HG03103 (cell line): ENCODE data around the gene COPS3.
A peak's percentile ranks its signal among the peaks of the same experiment; 100 is the strongest.

Experiments
- ATAC-seq: cut with Tn5 transposase; IDR thresholded peaks from one replicate; pipeline ENCODE4 v1.9.1; 2021; ENCODE audit warnings: low read depth; ENCODE audit not compliant: unreplicated experiment

The COPS3 gene

DNA sequence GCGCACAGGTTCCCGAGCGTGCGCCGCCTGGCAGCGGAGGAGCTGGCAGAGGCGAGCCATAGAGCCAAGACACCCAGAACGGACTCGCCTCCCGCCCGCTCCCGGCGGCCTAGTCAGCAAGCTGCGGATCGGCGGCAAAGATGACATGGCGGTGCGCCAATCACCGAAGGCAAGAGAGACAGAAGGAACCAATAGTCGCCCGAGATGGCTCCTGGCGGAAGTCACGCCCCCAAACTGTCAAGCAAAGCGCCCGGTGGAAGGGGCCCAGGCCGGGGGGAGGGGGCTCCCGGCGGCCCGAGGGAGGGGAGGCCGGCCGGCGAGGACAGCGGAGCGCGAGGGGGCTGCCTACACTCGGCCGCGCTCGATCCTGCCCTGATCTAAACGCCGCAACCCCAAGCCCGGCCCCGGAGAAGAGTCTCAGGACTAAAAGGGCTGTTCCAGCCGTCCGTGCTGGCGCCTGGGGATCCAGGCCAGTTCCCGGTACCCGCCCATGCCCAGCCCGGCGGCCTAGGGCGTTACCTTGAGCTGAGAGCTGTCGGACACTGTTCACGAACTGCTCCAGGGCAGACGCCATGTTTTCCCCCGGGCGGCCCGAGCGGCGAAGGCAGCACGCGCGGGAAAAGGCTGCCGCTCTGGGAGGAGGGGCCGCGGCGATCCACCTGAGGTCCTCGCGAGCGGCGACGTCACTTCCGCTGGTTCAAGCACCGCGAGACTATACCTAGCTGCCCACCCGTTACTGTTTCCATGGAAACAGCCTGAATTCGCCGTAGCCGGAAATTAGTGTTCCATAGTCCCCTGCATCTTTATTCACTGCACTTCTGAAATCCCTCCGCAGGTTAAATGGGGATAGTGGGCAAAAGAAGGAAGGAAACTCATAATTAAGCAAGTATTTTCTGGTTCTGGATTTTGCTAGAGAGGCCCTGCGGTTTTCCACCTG, at the start of gene COPS3:
TSS of gene COPS3 (minus strand) at position 634 of the 937 bp plus-strand sequence. CDS start at position 574, 60 bp downstream.
- peak; percentile 82 for ATAC-seq

DNA sequence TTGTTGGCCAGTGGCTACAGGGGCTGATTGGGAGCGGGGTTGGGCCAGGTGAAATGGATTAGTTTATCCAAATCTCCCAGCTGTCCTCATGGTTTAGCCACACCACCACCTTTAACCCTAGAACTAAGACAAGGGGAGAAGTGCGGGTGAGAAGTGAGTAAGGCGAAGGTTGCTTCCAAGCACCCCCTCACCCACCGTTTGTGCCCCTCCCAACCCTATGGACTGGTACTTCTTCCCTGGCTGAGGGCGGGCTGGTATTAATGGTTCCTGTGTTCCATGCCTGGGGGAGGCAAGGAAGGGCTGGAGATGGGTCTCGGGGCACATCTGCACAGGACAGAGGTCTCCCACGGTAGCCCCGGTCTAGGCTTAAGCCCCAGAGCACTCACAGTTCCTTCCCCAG, 47.2 kb upstream of the COPS3 start:
- ATAC-seq = no peak

DNA sequence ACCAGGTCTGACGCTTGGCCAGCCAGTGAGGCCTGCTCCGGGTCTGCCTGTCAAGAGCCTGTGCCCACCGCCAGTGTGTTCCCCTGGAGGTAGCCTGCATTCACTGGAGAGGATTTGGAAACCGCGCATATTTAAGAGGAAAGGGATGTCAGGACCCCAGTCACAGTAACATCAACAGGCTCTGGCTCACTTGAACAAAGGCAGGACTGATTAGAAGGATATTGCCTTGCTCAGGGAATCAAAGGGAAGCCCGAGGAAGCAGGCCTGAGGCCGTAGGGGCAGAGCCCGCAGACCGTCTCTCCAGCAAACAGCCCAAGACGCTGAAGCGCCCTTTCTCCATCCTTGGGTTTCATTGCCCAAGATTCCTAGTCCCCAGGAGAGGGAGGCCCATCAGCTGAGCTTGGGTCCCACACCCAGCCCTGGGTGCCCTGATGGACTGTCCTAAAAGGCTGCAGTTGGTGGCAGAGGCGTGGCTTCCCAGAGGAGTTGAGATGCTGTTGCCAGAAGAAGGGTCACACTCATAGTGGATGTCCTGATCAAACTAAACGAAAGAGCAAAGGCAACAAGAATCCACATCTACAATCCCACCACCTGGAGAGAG, 45.3 kb upstream of the COPS3 start:
- ATAC-seq = no peak

DNA sequence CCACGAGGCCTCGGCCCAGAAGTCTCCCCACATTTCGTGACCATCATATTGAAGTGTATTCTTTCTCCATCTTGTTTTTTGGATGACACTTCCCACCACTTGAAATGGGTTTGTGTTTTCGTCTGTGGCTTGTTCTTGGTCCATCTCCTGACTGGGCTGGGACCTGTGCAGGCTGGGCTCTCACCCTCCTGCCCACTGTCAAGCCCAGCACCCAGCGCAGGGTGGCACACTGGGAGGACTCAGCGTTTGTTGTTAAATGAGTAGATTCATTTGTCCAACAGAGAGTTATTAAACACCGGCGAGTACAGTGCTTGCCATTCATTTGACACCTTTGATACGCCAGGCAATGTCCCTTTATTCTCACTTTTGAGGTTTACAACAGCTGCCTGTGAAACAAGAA, 44.8 kb upstream of the COPS3 start:
- no peak for ATAC-seq

DNA sequence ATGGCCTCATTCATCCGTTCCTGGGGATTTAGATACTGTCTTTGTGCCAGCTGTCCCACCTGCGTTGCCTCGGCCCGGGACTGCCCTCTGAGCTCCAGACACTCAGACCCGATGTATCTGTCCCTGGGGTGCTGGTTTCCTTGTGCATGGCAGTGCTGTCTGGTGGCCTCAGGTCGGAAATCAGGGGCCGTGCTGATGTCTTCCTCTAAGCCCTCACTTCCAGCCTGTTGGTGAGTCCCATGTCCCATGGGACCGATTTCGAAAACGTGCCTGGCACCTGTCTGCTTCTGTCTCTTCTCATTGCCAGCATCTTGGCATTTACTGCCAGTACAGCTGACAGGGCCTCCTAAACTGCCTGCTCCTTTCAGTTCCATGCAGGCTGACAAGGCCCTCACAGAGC, 44.2 kb upstream of the COPS3 start:
- no peak for ATAC-seq

DNA sequence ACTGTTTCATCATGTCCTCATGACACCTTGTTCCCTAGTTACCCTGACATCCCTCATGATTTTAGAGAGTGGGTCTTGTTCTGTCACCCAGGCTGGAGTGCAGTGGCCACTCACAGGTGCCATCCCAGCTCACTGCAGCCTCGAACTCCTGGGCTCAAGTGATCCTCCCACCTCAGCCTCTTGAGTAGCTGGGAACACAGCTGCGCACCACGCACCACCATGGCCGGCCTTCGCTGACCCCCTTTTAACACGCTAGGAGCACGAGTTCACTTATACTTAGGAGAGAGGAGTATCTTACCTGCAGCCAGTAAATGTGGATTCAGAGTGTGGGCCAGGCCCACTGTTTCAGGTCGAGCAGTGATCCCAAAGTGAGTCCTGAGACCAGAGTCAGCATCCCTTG, 43.6 kb upstream of the COPS3 start:
- no peak for ATAC-seq

DNA sequence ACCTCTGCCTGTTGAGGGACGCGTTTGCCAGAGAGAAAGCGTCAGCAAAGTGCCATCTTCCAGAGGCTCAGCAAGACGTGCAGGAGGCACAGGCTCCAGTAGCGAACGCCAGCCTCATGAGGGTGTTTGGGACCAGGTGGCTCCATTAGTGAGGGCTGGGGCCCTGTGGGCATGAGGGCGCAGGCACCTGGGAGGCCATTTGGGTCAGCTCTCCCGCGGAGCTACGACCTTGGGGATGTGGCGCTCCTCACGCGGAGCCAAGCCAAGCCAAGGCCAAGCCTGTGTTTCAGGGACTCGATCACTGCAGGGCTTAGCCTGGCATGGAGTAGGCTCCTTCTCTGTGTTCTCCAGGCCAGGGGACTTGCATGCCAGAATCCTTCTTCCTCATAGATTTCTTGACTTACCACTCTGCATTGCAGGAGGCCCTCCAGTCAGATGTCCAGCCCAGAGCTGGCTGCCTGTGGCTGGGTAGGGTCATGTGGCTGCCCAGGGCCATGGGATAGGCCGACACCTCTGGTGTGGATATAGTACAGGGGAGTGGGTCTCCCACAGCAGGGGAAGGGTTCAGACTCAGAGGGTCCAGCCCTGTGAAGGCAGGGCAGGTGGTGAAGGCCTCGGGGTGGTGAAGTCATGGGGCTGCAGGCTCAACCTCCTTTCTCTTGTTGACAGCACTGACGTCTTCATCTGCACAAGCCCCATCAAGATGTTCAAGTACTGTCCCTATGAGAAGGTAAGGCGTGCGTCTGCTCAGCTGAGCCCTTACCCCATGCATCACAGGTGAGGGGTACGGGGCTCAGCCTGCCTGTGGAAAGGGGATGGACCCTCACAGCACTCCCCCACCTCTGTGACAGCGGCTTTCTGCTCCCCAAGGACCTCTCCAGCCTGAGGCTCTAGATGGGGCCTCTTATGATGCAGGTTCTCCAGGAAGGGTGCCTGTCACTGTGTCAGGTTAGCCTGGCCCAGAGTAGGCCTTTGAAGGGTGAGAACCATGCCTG, 41.8 kb upstream of the COPS3 start:
- ATAC-seq = no peak

DNA sequence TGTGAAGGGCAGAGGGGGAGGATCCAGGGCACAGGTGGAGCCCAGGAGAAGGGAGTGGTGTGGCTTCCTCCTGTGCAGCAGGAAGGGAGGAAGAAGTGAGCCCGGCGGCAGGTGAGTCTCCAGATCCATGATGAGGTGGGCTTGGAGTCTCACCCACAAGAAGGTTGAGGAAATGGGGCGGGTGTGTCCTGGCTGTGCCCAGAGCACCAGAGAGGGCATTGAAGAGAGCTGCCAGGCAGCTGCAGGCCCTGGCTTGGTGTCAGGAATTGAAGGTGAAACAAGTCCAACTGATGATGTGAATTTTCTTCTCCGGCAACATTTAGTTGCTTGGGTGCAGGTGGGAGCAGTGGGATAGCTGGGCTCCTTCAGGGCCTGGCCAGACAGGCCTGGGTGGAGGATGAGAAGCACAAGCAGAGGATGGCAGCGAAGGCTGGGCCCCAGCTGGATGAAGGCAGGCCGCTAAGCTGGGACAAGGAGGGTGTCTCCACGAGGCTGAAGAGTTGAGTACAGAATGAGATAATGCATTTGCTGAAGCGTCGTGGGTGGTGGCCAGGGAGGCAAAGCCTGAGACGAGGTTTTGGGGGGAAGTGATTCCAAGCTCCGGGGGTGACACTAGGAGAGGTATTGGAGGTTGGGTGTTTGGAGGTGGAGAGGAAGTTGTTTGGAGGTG, 40.4 kb upstream of the COPS3 start:
- ATAC-seq = no peak

DNA sequence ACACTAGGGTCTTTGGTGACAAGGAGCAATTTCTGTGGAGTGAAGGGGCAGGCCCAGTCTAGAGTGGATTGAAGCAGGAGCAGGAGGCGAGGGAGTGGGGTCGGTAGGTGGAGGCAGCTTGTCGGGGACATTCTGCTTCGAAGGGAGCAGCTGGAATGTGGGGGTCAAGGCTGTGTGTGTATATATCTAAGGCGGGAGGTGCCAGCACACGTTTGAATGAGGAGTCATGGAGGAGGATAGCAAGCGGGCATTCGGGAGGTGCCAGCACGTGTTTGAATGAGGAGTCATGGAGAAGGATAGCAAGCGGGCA, 39.8 kb upstream of the COPS3 start:
- no peak for ATAC-seq

DNA sequence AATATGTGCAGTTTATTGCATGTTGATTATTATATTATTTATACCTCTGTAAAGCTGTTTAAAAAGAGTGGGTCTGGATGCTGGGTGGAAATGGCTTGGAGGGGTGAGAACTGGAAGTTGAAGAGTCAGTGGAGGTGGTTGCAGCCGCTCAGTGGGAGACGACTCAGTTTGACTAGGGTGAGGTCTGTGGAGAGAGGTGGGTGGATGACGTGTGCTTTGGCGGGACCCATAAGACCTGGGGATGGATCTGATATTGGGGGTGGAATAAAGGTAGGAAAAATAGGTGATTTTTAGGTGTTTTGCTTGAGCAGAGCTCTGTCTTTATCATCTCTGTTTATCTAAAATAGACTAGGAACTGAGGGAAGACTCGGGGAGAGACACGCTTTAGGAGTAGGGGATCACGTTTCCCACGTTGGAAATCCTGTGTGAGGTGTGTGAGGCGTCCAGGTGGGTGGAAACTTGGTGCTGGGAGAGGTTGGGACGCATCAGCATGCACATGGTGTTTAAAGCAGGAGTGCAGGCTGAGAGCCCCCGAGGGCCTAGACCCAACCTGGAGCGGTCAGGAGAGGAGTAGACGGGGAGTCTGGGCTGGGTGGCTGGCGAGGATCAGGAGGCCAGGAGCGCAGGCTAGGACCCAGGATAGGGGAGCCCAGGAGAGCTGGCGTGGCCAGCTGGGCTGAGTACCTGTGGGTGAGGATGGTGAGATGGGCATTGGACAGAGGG, 39.3 kb upstream of the COPS3 start:
- ATAC-seq = no peak

DNA sequence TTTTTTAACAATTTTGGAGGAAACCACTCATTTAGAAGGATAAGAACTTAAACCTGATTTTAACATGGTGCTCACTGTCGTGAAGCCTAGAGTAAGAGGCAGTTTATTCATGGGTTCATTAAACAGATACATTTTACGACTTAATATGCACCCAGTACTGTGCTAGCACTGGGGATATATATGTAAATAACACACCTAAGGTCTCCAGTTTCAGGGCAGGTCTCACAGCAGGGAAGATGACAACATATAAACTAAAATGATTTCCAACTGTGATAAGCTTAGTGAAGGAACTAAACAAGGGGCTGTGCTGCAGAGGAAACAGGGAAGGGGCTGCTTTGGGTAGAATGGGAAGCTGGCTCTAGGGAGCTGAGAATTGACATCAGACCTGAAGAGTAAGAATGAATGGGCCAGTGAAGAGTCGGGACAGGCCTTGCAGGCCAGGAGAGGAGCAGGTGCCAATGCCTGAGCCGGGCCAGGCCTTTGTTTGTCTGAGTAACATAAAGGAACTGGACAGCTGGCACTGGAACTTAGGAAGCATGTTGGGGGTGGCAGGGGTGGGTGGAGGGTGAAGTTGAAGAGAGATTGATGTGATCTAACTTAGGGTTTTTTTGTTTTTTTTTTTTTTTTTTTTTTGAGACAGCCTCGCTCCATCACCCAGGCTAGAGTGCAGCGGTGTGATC, 34.2 kb upstream of the COPS3 start:
- no peak for ATAC-seq

DNA sequence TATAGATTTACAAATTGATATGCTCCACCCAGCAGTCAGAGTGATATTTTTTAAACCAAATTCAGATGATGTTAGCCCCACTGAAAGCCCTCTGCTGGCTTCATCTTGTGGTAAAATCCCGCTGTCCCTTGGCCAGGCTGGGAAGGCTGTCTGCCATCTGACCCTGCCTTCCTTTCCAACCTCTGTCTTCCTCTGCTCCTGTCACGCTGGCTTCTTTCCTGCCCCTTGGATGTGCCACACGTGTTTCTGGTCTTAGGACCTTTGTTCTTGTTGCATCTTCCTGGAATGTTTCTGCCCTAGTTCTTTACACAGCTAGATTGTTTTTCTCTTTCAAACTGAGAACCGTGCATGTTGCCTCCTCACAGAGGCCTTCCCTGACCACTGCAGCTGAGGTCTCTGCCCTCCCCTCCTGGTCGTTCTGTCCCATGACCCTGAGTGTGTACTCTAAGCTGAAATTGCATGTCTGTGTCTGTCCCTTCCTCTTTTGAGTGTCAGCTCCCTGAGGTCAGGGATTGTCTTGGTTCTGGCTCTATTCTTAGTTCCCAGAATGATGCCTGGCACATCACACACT, 33.5 kb upstream of the COPS3 start:
- ATAC-seq = no peak

DNA sequence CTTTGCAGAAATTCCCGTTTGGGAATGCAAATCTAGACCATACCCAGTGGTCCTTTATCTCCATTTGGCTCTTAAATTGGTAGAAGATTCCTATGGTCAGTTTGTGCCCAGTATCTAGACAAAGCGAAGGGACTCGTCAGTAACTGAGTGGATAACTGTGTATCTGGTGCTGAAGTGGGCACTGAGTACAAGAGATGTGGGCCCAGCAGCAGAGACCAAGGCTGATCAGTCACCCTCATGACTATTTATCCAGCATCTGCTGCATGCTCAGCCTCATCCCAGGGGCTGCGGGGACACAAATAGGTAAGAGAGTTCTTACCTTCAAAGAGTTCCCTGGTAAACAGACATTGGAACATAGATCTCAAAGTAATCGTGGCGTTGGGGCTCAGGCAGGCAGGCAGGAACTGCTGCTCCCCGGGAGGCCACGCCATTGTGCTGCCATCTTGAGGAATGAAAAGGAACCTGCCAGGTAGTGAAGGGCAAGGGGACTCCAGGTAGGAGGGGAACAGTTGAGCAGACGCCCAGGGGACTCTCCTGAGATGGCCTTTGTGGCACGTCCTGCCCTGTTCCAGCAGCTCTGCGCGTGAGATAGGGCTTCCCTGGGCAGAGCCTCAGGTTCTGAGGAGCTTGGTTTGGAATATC, 32.4 kb upstream of the COPS3 start:
- no peak for ATAC-seq

DNA sequence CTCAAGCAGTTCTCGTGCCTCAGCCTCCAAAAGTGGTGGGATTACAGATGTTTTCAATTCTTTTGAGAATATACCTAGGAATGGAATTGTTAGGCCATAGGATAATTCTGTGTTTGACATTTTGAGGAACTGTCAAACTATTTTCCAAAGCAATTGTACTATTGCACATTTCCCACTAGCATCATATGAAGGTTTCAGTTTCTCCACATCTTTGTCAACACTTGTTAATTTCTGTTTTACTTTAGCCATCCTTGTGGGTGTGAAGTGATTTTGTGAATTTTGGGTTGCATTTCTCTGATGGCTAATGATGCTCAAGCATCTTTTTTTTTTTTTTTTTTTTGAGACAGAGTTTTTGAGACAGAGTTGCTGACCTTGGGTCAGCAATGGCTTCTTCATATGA, 28.3 kb upstream of the COPS3 start:
- ATAC-seq = no peak

DNA sequence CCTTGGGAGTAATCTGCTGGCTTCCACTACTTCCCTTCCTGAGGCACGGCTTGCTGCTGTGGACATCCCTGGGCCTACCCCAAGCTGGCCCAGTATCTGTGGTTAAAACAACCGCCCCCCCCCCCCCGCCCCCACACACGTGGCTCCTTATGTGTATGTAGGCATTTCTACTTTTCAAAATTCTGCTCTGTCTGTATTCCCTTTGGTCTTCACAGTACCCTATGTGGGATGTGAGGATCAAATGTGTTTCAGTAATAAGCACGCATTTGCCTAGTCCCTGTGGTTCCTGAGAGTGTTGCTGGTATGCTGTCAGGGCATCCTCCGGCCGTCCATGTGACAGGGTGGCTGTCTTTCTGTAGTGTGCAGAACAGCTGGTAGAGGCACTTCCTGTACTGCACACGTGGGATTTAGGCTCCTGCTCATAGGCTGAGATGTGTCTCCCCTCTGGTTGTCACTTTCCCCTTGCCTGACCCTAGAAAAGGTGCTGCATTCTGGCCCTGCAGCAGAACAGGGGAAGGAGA, 24.3 kb upstream of the COPS3 start:
- peak; percentile 64 for ATAC-seq

DNA sequence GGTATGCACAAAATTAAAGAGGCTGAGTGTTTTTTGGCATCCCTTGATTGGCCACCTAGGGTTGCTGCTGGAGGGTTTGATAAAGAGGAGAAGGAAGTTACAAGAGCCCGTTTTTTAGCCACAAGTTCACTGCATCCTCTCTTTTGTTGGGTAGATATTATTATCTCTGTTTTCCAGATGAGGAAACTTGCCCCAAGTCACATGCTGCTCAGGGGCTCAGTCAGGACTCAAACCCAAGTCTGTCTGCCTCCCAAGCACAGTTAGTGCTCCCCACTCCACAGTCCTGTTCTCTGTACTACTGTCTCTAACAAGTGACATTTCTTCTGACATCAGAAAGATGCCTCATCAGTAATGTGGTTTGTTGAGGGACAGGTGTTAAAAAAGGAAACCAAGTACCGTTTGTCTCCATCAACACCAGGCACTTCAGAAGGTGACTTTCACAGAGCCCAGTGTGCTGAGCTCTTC, 23.5 kb upstream of the COPS3 start:
- ATAC-seq = no peak

DNA sequence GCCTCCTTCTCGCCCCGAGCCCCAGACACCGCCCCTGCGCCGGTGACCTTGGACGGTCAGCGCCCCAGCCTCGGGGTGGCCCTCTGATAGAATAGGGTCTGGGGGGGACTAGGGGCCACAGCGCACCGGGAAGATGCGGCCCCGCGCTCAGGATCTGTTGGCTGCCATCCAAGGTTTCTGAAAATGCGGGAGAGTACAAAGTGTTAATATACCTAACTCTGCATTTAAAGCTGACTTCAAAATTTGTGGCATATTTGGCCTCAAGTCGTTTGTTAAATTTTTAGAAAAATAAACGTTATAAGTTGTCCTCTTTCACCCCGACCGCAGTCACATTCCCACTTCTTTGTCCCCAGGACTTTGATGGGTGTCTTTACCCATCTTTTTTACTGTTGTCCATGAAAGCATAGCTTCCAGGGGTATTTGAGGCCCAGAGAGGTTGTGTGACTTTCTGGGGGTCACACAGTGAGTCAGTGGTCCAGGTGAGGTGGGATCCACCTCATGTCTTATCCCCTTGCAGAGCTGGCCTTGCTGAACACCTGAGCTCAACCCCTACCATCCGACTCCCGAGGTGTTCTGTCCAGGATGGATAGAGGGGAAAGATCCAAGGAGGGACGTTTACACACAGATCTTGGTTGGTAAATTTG, 22.9 kb upstream of the COPS3 start:
- ATAC-seq = no peak
